SK-N-SH treated with all-trans-retinoic acid at 6 μM for 48 hours (cell line): ENCODE results near the gene APOA1.

Experiments
- ATAC-seq: fragments of 200-7000 bp; cut with Tn5 transposase; 3 replicates; pipeline ENCODE4 v1.9.1; 2020; ENCODE audit warnings: mild to moderate bottlenecking, moderate library complexity
- ARNTL ChIP-seq: fragments of 450-650 bp; formaldehyde crosslinking; IDR thresholded peaks from 2 replicates; pipeline ENCODE4 v1.5.0; 2020; ENCODE audit warnings: low read depth, mild to moderate bottlenecking, moderate library complexity, borderline replicate concordance
- BACH2 ChIP-seq: fragments of 250-450 bp; sonication (Bioruptor Pico); IDR thresholded peaks from 2 replicates; pipeline ENCODE4 v1.9.0; 2021; ENCODE audit warnings: mild to moderate bottlenecking, borderline replicate concordance
- CSDC2 ChIP-seq: fragments of 250-450 bp; sonication (Bioruptor Pico); IDR thresholded peaks from 2 replicates; pipeline ENCODE4 v1.5.0; 2020; ENCODE audit warnings: mild to moderate bottlenecking, moderate library complexity
- ESRRG ChIP-seq: fragments of 250-450 bp; sonication (Bioruptor Pico); IDR thresholded peaks from 2 replicates; pipeline ENCODE4 v1.6.1; 2021; ENCODE audit warnings: mild to moderate bottlenecking
- GLIS3 ChIP-seq: fragments of 250-450 bp; sonication (Bioruptor Pico); IDR thresholded peaks from 2 replicates; pipeline ENCODE4 v1.5.0; 2020; ENCODE audit warnings: mild to moderate bottlenecking, moderate library complexity
- ISL1 ChIP-seq: fragments of 250-450 bp; sonication (Bioruptor Pico); IDR thresholded peaks from 2 replicates; pipeline ENCODE4 v2.1.2; 2022; ENCODE audit warnings: mild to moderate bottlenecking, moderate library complexity
- OSR1 ChIP-seq: fragments of 250-450 bp; sonication (Bioruptor Pico); IDR thresholded peaks from 2 replicates; pipeline ENCODE4 v1.8.0; 2022; ENCODE audit warnings: moderate library complexity, mild to moderate bottlenecking, inconsistent platforms
- PPARA ChIP-seq: fragments of 250-450 bp; sonication (Bioruptor Pico); IDR thresholded peaks from 2 replicates; pipeline ENCODE4 v1.5.0; 2020; ENCODE audit warnings: mild to moderate bottlenecking, borderline replicate concordance
- RARB ChIP-seq: fragments of 250-450 bp; sonication (Bioruptor Pico); IDR thresholded peaks from 2 replicates; pipeline ENCODE4 v1.8.0; 2021; ENCODE audit warnings: mild to moderate bottlenecking, moderate library complexity
- SNAI2 ChIP-seq: fragments of 250-450 bp; sonication (Bioruptor Pico); IDR thresholded peaks from 2 replicates; pipeline ENCODE4 v1.5.0; 2020; ENCODE audit warnings: mild to moderate bottlenecking, moderate library complexity
- TCF4 ChIP-seq: fragments of 250-450 bp; sonication (Bioruptor Pico); IDR thresholded peaks from 2 replicates; pipeline ENCODE4 v1.8.0; 2021; ENCODE audit warnings: mild to moderate bottlenecking, moderate library complexity, borderline replicate concordance
- TOX ChIP-seq: fragments of 250-450 bp; sonication (Bioruptor Pico); IDR thresholded peaks from 2 replicates; pipeline ENCODE4 v1.8.0; 2021; ENCODE audit warnings: mild to moderate bottlenecking, moderate library complexity, borderline replicate concordance
- ZC3H10 ChIP-seq: fragments of 250-450 bp; sonication (Bioruptor Pico); IDR thresholded peaks from 2 replicates; pipeline ENCODE4 v1.5.1; 2021; ENCODE audit warnings: mild to moderate bottlenecking, moderate library complexity
- ZFP3 ChIP-seq: fragments of 250-450 bp; sonication (Bioruptor Pico); IDR thresholded peaks from 2 replicates; pipeline ENCODE4 v1.5.0; 2020; ENCODE audit warnings: mild to moderate bottlenecking, moderate library complexity
- ZFP30 ChIP-seq: fragments of 450-650 bp; formaldehyde crosslinking; IDR thresholded peaks from 2 replicates; pipeline ENCODE4 v1.5.0; 2022; ENCODE audit warnings: mild to moderate bottlenecking, moderate library complexity
- ZNF565 ChIP-seq: fragments of 450-650 bp; formaldehyde crosslinking; conservative IDR thresholded peaks from 2 replicates; pipeline ENCODE4 v1.5.0; 2020; ENCODE audit warnings: low read depth, mild to moderate bottlenecking, moderate library complexity
- ZNF70 ChIP-seq: fragments of 450-650 bp; formaldehyde crosslinking; IDR thresholded peaks from 2 replicates; pipeline ENCODE4 v1.5.0; 2020; ENCODE audit warnings: mild to moderate bottlenecking, moderate library complexity
- ZNF8 ChIP-seq: fragments of 450-650 bp; formaldehyde crosslinking; IDR thresholded peaks from 2 replicates; pipeline ENCODE4 v1.5.0; 2020; ENCODE audit warnings: mild to moderate bottlenecking, moderate library complexity
- TF ChIP-seq, protein P1 (sequence below): fragments of 250-450 bp; sonication (Bioruptor Pico); IDR thresholded peaks from 2 replicates; pipeline ENCODE4 v1.8.0; 2020; ENCODE audit warnings: mild to moderate bottlenecking, moderate library complexity, borderline replicate concordance
- TF ChIP-seq, protein P2 (sequence below): fragments of 250-450 bp; sonication (Bioruptor Pico); IDR thresholded peaks from 2 replicates; pipeline ENCODE4 v1.8.0; 2021; ENCODE audit warnings: low read depth, mild to moderate bottlenecking, moderate library complexity, borderline replicate concordance
- TF ChIP-seq, protein P3 (sequence below): fragments of 250-450 bp; sonication (Bioruptor Pico); IDR thresholded peaks from 2 replicates; pipeline ENCODE4 v1.5.1; 2020; ENCODE audit warnings: low read depth, mild to moderate bottlenecking, moderate library complexity
- TF ChIP-seq, protein P4 (sequence below): fragments of 250-450 bp; sonication (Bioruptor Pico); IDR thresholded peaks from 2 replicates; pipeline ENCODE4 v1.5.1; 2021; ENCODE audit warnings: mild to moderate bottlenecking, moderate library complexity
- TF ChIP-seq, protein P5 (sequence below): fragments of 250-450 bp; sonication (Bioruptor Pico); IDR thresholded peaks from 2 replicates; pipeline ENCODE4 v1.5.0; 2020; ENCODE audit warnings: mild to moderate bottlenecking, moderate library complexity

APOA1 gene

DNA sequence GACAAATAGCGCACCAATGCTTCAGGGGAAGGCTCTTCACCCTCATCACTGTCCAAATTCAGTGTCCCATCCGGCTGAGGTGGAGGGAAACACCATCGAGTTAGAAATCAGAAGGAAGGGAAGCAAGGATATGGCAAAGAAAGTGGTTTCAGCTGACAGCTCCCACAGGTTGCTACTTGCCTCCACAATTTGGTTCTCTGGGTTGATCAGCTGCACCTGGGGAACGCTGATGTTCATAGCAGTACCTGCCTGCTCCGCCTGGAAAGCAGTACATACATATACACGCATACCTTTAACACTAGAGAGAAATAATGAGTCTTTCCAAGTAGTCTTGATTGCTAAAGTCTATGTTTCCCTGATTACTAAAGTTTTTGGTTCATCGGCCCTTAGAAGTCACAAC, 37.8 kb upstream of the APOA1 start:
- ATAC-seq, result no peak
- TF ChIP-seq ZC3H10 (CRISPR knock-in tag), result no peak
- no peak for TF ChIP-seq BACH2 (CRISPR knock-in tag)
- TF ChIP-seq, protein P1, sequence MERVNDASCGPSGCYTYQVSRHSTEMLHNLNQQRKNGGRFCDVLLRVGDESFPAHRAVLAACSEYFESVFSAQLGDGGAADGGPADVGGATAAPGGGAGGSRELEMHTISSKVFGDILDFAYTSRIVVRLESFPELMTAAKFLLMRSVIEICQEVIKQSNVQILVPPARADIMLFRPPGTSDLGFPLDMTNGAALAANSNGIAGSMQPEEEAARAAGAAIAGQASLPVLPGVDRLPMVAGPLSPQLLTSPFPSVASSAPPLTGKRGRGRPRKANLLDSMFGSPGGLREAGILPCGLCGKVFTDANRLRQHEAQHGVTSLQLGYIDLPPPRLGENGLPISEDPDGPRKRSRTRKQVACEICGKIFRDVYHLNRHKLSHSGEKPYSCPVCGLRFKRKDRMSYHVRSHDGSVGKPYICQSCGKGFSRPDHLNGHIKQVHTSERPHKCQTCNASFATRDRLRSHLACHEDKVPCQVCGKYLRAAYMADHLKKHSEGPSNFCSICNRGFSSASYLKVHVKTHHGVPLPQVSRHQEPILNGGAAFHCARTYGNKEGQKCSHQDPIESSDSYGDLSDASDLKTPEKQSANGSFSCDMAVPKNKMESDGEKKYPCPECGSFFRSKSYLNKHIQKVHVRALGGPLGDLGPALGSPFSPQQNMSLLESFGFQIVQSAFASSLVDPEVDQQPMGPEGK (CRISPR knock-in tag), result no peak
- TF ChIP-seq ZFP3 (CRISPR knock-in tag), result no peak
- TF ChIP-seq ISL1 (CRISPR knock-in tag), result no peak
- no peak for TF ChIP-seq ZNF565 (CRISPR knock-in tag)
- TF ChIP-seq RARB (CRISPR knock-in tag), result no peak
- TF ChIP-seq TCF4 (CRISPR knock-in tag), result no peak
- TF ChIP-seq ESRRG, result no peak
- TF ChIP-seq, protein P2, sequence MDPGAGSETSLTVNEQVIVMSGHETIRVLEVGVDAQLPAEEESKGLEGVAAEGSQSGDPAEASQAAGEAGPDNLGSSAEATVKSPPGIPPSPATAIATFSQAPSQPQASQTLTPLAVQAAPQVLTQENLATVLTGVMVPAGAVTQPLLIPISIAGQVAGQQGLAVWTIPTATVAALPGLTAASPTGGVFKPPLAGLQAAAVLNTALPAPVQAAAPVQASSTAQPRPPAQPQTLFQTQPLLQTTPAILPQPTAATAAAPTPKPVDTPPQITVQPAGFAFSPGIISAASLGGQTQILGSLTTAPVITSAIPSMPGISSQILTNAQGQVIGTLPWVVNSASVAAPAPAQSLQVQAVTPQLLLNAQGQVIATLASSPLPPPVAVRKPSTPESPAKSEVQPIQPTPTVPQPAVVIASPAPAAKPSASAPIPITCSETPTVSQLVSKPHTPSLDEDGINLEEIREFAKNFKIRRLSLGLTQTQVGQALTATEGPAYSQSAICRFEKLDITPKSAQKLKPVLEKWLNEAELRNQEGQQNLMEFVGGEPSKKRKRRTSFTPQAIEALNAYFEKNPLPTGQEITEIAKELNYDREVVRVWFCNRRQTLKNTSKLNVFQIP, result no peak
- TF ChIP-seq ZFP30 (CRISPR knock-in tag), result no peak
- TF ChIP-seq CSDC2 (CRISPR knock-in tag), result no peak
- no peak for TF ChIP-seq OSR1 (CRISPR knock-in tag)
- no peak for TF ChIP-seq ZNF8
- TF ChIP-seq, protein P3, sequence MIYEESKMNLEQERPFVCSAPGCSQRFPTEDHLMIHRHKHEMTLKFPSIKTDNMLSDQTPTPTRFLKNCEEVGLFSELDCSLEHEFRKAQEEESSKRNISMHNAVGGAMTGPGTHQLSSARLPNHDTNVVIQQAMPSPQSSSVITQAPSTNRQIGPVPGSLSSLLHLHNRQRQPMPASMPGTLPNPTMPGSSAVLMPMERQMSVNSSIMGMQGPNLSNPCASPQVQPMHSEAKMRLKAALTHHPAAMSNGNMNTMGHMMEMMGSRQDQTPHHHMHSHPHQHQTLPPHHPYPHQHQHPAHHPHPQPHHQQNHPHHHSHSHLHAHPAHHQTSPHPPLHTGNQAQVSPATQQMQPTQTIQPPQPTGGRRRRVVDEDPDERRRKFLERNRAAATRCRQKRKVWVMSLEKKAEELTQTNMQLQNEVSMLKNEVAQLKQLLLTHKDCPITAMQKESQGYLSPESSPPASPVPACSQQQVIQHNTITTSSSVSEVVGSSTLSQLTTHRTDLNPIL (CRISPR knock-in tag), result no peak

DNA sequence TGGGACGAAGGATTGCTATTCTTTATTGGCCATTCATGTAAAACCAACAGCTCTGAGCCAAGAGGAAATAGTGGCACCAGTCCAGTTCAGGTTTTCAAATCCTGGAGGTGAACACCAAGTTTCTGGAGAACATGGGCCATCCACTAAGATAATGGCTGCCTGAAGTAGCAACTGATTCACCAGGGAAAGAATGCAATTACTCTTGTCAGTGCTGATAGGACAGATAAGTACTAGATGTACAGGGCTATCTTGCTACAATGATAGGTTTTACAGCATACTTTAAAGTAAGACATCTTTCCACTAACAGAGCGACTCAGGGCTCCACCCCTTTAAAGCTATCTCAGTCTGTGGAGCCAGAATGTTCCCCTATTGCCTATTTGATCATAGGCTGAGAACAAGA, 36.8 kb upstream of the APOA1 start:
- ATAC-seq, result peak; percentile 79
- TF ChIP-seq ZFP3 (CRISPR knock-in tag), result 0 out of 2 replicates have a peak, but pooled peaks have one; percentile 26
- no peak for TF ChIP-seq ARNTL (CRISPR knock-in tag)

DNA sequence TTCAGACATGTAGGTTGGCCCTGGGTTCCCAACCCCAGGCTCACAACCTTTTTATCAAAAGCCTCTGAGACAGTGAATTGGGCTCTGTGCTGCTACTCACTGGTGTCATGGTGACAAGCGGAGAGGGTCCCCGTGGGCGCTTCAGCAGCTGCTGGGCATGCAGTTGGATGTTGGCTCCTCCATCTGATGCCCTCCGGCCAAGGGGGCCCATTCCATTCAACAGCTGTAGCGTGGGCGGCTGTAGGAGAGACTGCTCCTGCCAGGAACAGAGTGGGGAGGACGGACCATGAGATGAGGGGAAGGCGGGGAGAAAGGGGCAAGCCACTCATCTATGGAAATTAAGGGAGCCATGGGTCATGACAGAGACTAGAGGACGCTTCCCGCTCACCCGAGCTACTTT, 36.0 kb upstream of the APOA1 start:
- TF ChIP-seq, protein P4, sequence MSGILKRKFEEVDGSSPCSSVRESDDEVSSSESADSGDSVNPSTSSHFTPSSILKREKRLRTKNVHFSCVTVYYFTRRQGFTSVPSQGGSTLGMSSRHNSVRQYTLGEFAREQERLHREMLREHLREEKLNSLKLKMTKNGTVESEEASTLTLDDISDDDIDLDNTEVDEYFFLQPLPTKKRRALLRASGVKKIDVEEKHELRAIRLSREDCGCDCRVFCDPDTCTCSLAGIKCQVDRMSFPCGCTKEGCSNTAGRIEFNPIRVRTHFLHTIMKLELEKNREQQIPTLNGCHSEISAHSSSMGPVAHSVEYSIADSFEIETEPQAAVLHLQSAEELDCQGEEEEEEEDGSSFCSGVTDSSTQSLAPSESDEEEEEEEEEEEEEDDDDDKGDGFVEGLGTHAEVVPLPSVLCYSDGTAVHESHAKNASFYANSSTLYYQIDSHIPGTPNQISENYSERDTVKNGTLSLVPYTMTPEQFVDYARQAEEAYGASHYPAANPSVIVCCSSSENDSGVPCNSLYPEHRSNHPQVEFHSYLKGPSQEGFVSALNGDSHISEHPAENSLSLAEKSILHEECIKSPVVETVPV (CRISPR knock-in tag), result no peak
- TF ChIP-seq TCF4 (CRISPR knock-in tag) (no peak), GLIS3 (CRISPR knock-in tag) (no peak), TOX (CRISPR knock-in tag) (no peak), ZNF565 (CRISPR knock-in tag) (no peak), BACH2 (CRISPR knock-in tag) (no peak), OSR1 (CRISPR knock-in tag) (no peak), ZFP30 (CRISPR knock-in tag) (no peak), PPARA (CRISPR knock-in tag) (no peak), ZC3H10 (CRISPR knock-in tag) (no peak), RARB (CRISPR knock-in tag) (no peak), ARNTL (CRISPR knock-in tag) (no peak), SNAI2 (CRISPR knock-in tag) (no peak), ZNF8 (no peak), CSDC2 (CRISPR knock-in tag) (no peak), ZNF70 (CRISPR knock-in tag) (no peak), ESRRG (no peak)
- TF ChIP-seq, protein P5, sequence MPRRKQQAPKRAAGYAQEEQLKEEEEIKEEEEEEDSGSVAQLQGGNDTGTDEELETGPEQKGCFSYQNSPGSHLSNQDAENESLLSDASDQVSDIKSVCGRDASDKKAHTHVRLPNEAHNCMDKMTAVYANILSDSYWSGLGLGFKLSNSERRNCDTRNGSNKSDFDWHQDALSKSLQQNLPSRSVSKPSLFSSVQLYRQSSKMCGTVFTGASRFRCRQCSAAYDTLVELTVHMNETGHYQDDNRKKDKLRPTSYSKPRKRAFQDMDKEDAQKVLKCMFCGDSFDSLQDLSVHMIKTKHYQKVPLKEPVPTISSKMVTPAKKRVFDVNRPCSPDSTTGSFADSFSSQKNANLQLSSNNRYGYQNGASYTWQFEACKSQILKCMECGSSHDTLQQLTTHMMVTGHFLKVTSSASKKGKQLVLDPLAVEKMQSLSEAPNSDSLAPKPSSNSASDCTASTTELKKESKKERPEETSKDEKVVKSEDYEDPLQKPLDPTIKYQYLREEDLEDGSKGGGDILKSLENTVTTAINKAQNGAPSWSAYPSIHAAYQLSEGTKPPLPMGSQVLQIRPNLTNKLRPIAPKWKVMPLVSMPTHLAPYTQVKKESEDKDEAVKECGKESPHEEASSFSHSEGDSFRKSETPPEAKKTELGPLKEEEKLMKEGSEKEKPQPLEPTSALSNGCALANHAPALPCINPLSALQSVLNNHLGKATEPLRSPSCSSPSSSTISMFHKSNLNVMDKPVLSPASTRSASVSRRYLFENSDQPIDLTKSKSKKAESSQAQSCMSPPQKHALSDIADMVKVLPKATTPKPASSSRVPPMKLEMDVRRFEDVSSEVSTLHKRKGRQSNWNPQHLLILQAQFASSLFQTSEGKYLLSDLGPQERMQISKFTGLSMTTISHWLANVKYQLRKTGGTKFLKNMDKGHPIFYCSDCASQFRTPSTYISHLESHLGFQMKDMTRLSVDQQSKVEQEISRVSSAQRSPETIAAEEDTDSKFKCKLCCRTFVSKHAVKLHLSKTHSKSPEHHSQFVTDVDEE, result no peak
- ATAC-seq, result no peak
